GM10266 (cell line): ENCODE measurements around the gene BBX.
"Not testable (repeated sequence)": the region's sequence is repeated elsewhere in the genome, so short reads cannot be mapped to it uniquely, and the experiment has no call there.

ENCODE experiments used
- DNase-seq: peaks from one replicate; pipeline ENCODE4 v3.0.0; 2012; ENCODE audit errors: extremely low spot score
- CTCF ChIP-seq: IDR thresholded peaks from 2 replicates; pipeline ENCODE4 v1.5.1; 2012; ENCODE audit warnings: mild to moderate bottlenecking, low read depth; ENCODE audit not compliant: control insufficient read depth, insufficient read depth; ENCODE audit errors: missing control alignments

Gene BBX

GRCh38 chr3:107561980-107562379 is 39.2 kb downstream of the BBX start:
- no peak for DNase-seq
- no peak for TF ChIP-seq CTCF

- no peak for DNase-seq
- TF ChIP-seq CTCF, result no peak
These were observed 40.3 kb downstream of the BBX start for GRCh38 chr3:107562969-107563529.

- not testable (repeated sequence) for DNase-seq
These were observed 42.5 kb downstream of the BBX start for GRCh38 chr3:107565244-107565643.

GRCh38 chr3:107571089-107571488 is 48.3 kb downstream of the BBX start:
- DNase-seq, result not testable (repeated sequence)

GRCh38 chr3:107571492-107571891 is 48.7 kb downstream of the BBX start:
- DNase-seq, result not testable (repeated sequence)

GRCh38 chr3:107574650-107575049 is 51.9 kb downstream of the BBX start:
- DNase-seq, result peak; percentile 23

GRCh38 chr3:107578091-107578490 is 55.3 kb downstream of the BBX start:
- no peak for TF ChIP-seq CTCF
- DNase-seq, result no peak

More at GRCh38 chr3:107574650-107575049, 51.9 kb downstream of the BBX start:
- peak; percentile 43 for TF ChIP-seq CTCF

- TF ChIP-seq CTCF, result no peak
- no peak for DNase-seq
These were observed 55.8 kb downstream of the BBX start for GRCh38 chr3:107578523-107578922.

- DNase-seq, result no peak
- TF ChIP-seq CTCF, result no peak
These were observed 56.6 kb downstream of the BBX start for GRCh38 chr3:107579371-107579770.
